SU-DHL-6 (cell line): ENCODE measurements around the gene TNFRSF4.

Source experiments
- H2AFZ ChIP-seq: fragments of 200-600 bp; sonication (generic); 2 replicates; pipeline ENCODE4 v1.6.1; 2014; ENCODE audit warnings: low read depth, mild to moderate bottlenecking, moderate library complexity, mixed read lengths, antibody characterized with exemption, low read length; ENCODE audit not compliant: severe bottlenecking
- H3F3A ChIP-seq: fragments of 200-600 bp; shearing (Covaris generic); 2 replicates; pipeline ENCODE4 v1.6.0; 2016; ENCODE audit warnings: antibody characterized with exemption, mild to moderate bottlenecking; ENCODE audit not compliant: insufficient read depth
- H3K27ac ChIP-seq: fragments of 200-600 bp; sonication (generic); 2 replicates; pipeline ENCODE4 v1.5.1; 2016; ENCODE audit warnings: low read depth, mild to moderate bottlenecking, low read length, moderate library complexity, mixed read lengths
- H3K27me3 ChIP-seq: fragments of 200-600 bp; sonication (generic), shearing (Covaris generic); 2 replicates; pipeline ENCODE4 v1.6.0; 2014; ENCODE audit warnings: mild to moderate bottlenecking, low read length
- H3K36me3 ChIP-seq: fragments of 200-600 bp; sonication (generic); 2 replicates; pipeline ENCODE4 v1.6.1; 2014; ENCODE audit warnings: mild to moderate bottlenecking, low read length, mixed read lengths
- H3K4me2 ChIP-seq: fragments of 300-600, 200-600 bp; shearing (Covaris generic), sonication (generic); 2 replicates; pipeline ENCODE4 v1.6.0; 2014; ENCODE audit warnings: low read length, low read depth, mild to moderate bottlenecking; ENCODE audit not compliant: poor library complexity, severe bottlenecking
- H3K4me3 ChIP-seq: fragments of 200-600 bp; sonication (generic); 2 replicates; pipeline ENCODE4 v1.5.1; 2014; ENCODE audit warnings: antibody characterized with exemption, low read length, mild to moderate bottlenecking, mixed read lengths; ENCODE audit not compliant: insufficient read depth, poor library complexity, severe bottlenecking
- H3K79me2 ChIP-seq: fragments of 200-600 bp; sonication (generic); 2 replicates; pipeline ENCODE4 v1.6.1; 2014; ENCODE audit warnings: mild to moderate bottlenecking, low read length, moderate library complexity; ENCODE audit not compliant: insufficient read depth
- H3K9ac ChIP-seq: fragments of 200-600 bp; sonication (generic); 2 replicates; pipeline ENCODE4 v1.7.0; 2014; ENCODE audit warnings: mild to moderate bottlenecking, low read length
- H3K9me2 ChIP-seq: fragments of 200-600 bp; sonication (generic); replicated peaks from 2 replicates; pipeline ENCODE4 v1.6.1; 2014; ENCODE audit warnings: low read length; ENCODE audit not compliant: insufficient read depth
- H3K9me3 ChIP-seq: fragments of 200-600 bp; sonication (generic); 2 replicates; pipeline ENCODE4 v1.6.1; 2014; ENCODE audit warnings: low read length, mixed read lengths; ENCODE audit not compliant: insufficient read depth
- H4K20me1 ChIP-seq: fragments of 200-600 bp; sonication (generic); 2 replicates; pipeline ENCODE4 v1.6.1; 2014; ENCODE audit warnings: low read depth, mild to moderate bottlenecking, antibody characterized with exemption, low read length, moderate library complexity, mixed read lengths
- CTCF ChIP-seq: fragments of 200-600 bp; sonication (generic); IDR thresholded peaks from one replicate; pipeline ENCODE4 v1.5.1; 2017; ENCODE audit warnings: antibody characterized with exemption, mild to moderate bottlenecking, low read length, moderate library complexity; ENCODE audit not compliant: insufficient read depth, poor library complexity, severe bottlenecking
- EZH2phosphoT487 ChIP-seq: fragments of 200-600 bp; sonication (generic), shearing (Covaris generic); conservative IDR thresholded peaks from 2 replicates; pipeline ENCODE4 v1.6.1; 2018; ENCODE audit warnings: mild to moderate bottlenecking, antibody characterized with exemption, low read length, moderate library complexity, mixed read lengths

TNFRSF4 gene

GRCh38 chr1:1223891-1224290, 9.9 kb upstream of the TNFRSF4 start:
- H3F3A ChIP-seq: no peaks in the 10 kb centered on the region
- no peaks in the 10 kb centered on the region for H3K9me2 ChIP-seq
- no peaks in the 10 kb centered on the region for H3K36me3 ChIP-seq
- H3K9me3 ChIP-seq: no peaks in the 10 kb centered on the region
- H3K4me3 ChIP-seq: no peak overlapping the region
- H3K9ac ChIP-seq: no peak overlapping the region
- H3K27me3 ChIP-seq: no peaks in the 10 kb centered on the region
- H4K20me1 ChIP-seq: no peaks in the 10 kb centered on the region
- peaks cover 15% of the 10 kb centered on the region for H3K79me2 ChIP-seq
- TF ChIP-seq EZH2phosphoT487 (no peak), CTCF (no peak)
- no peak overlapping the region for H3K27ac ChIP-seq
- no peak overlapping the region for H3K4me2 ChIP-seq
- no peak overlapping the region for H2AFZ ChIP-seq

GRCh38 chr1:1223321-1223720, 9.4 kb upstream of the TNFRSF4 start:
- H3K9me2 ChIP-seq: no peaks in the 10 kb centered on the region
- H3K79me2 ChIP-seq: peaks cover 9% of the 10 kb centered on the region; the same call in 1 of the 2 replicates
- H3K4me2 ChIP-seq: no peak overlapping the region
- no peak overlapping the region for H2AFZ ChIP-seq
- H3F3A ChIP-seq: no peaks in the 10 kb centered on the region
- no peaks in the 10 kb centered on the region for H3K36me3 ChIP-seq
- no peaks in the 10 kb centered on the region for H3K27me3 ChIP-seq
- H3K27ac ChIP-seq: no peak overlapping the region
- TF ChIP-seq CTCF (no peak), EZH2phosphoT487 (no peak)
- no peak overlapping the region for H3K9ac ChIP-seq
- H4K20me1 ChIP-seq: no peaks in the 10 kb centered on the region
- no peaks in the 10 kb centered on the region for H3K9me3 ChIP-seq
- no peak overlapping the region for H3K4me3 ChIP-seq

- Histone ChIP-seq H3K36me3 (no peaks in the 10 kb centered on the region), H3K27ac (no peak overlapping the region), H3F3A (no peaks in the 10 kb centered on the region), H2AFZ (no peak overlapping the region), H3K4me2 (no peak overlapping the region), H3K27me3 (no peaks in the 10 kb centered on the region), H3K9ac (no peak overlapping the region), H4K20me1 (no peaks in the 10 kb centered on the region), H3K79me2 (peaks cover 8% of the 10 kb centered on the region; the same call in 1 of the 2 replicates), H3K4me3 (no peak overlapping the region), H3K9me2 (no peaks in the 10 kb centered on the region), H3K9me3 (no peaks in the 10 kb centered on the region)
- TF ChIP-seq CTCF (no peak), EZH2phosphoT487 (no peak)
These were observed 8.7 kb upstream of the TNFRSF4 start for GRCh38 chr1:1222575-1223225.
